H9 (cell line): ENCODE results near the gene NAALADL1. TPM values are rescaled to one million over a fixed set of nuclear protein-coding genes. Genes with fewer than 3 reads are reported as not detected.

Source experiments
- DNase-seq: peaks from one replicate; pipeline ENCODE4 v3.0.0-alpha.2; 2017
- H2AFZ ChIP-seq: one replicate; pipeline ENCODE4 v1.6.1; 2013; ENCODE audit warnings: mild to moderate bottlenecking, low read length, control low read depth, moderate library complexity
- H2AK5ac ChIP-seq: 2 replicates; pipeline ENCODE4 v1.6.1; 2013; ENCODE audit warnings: low read length, control low read depth, mixed read lengths; ENCODE audit not compliant: insufficient read length
- H2BK120ac ChIP-seq: one replicate; pipeline ENCODE4 v1.6.1; 2013; ENCODE audit warnings: low read depth, mild to moderate bottlenecking, low read length, control low read depth, inconsistent platforms; ENCODE audit not compliant: poor library complexity, severe bottlenecking
- H2BK12ac ChIP-seq: 2 replicates; pipeline ENCODE4 v1.6.1; 2013; ENCODE audit warnings: low read length, control low read depth, mixed read lengths, low read depth; ENCODE audit not compliant: insufficient read length
- H2BK15ac ChIP-seq: 2 replicates; pipeline ENCODE4 v1.6.1; 2013; ENCODE audit warnings: low read depth, low read length, control low read depth
- H2BK20ac ChIP-seq: one replicate; pipeline ENCODE4 v1.6.1; 2013; ENCODE audit warnings: low read depth, mild to moderate bottlenecking, low read length, control low read depth, inconsistent platforms; ENCODE audit not compliant: poor library complexity, severe bottlenecking
- H2BK5ac ChIP-seq: 2 replicates; pipeline ENCODE4 v1.6.1; 2013; ENCODE audit warnings: low read length, control low read depth, mixed read lengths; ENCODE audit not compliant: insufficient read length
- H3K14ac ChIP-seq: 2 replicates; pipeline ENCODE4 v1.6.1; 2013; ENCODE audit warnings: low read length, control low read depth; ENCODE audit not compliant: insufficient read depth
- H3K18ac ChIP-seq: 2 replicates; pipeline ENCODE4 v1.6.1; 2013; ENCODE audit warnings: low read depth, mild to moderate bottlenecking, mixed read lengths, low read length, control low read depth; ENCODE audit not compliant: insufficient read length
- H3K23ac ChIP-seq: 2 replicates; pipeline ENCODE4 v1.6.1; 2013; ENCODE audit warnings: low read length, control low read depth, mixed read lengths, low read depth; ENCODE audit not compliant: insufficient read length
- H3K23me2 ChIP-seq: 2 replicates; pipeline ENCODE4 v1.6.1; 2013; ENCODE audit warnings: low read depth, mild to moderate bottlenecking, mixed read lengths, low read length, control low read depth; ENCODE audit not compliant: insufficient read length, poor library complexity, severe bottlenecking
- H3K27ac ChIP-seq: 2 replicates; pipeline ENCODE4 v1.5.1; 2013; ENCODE audit warnings: low read length, control low read depth, mixed read lengths, low read depth; ENCODE audit not compliant: insufficient read length
- H3K27me3 ChIP-seq: 2 replicates; pipeline ENCODE4 v1.6.1; 2013; ENCODE audit warnings: low read length, control low read depth, inconsistent platforms; ENCODE audit not compliant: insufficient read depth
- H3K4ac ChIP-seq: 2 replicates; pipeline ENCODE4 v1.6.1; 2013; ENCODE audit warnings: low read depth, mild to moderate bottlenecking, control low read depth, inconsistent platforms, low read length, moderate library complexity
- H3K4me1 ChIP-seq: 2 replicates; pipeline ENCODE4 v1.6.1; 2013; ENCODE audit warnings: low read length, control low read depth, inconsistent platforms; ENCODE audit not compliant: insufficient read depth
- H3K4me2 ChIP-seq: 2 replicates; pipeline ENCODE4 v1.6.1; 2013; ENCODE audit warnings: low read length, control low read depth, mixed read lengths; ENCODE audit not compliant: insufficient read length, insufficient read depth
- H3K56ac ChIP-seq: 2 replicates; pipeline ENCODE4 v1.6.1; 2013; ENCODE audit warnings: low read depth, mild to moderate bottlenecking, mixed read lengths, low read length, control low read depth; ENCODE audit not compliant: insufficient read length
- H3K79me1 ChIP-seq: 2 replicates; pipeline ENCODE4 v1.6.1; 2013; ENCODE audit warnings: low read depth, mild to moderate bottlenecking, moderate library complexity, low read length, control low read depth, inconsistent platforms; ENCODE audit not compliant: insufficient read depth, poor library complexity, severe bottlenecking
- H3K79me2 ChIP-seq: 2 replicates; pipeline ENCODE4 v1.6.1; 2013; ENCODE audit warnings: low read length, control low read depth, inconsistent platforms; ENCODE audit not compliant: insufficient read depth
- H3K9ac ChIP-seq: 2 replicates; pipeline ENCODE4 v1.6.1; 2013; ENCODE audit warnings: low read length, control low read depth, mixed read lengths; ENCODE audit not compliant: insufficient read length; ENCODE audit errors: extremely low read depth
- H3K9me3 ChIP-seq: one replicate; pipeline ENCODE4 v1.6.1; 2013; ENCODE audit warnings: low read depth, low read length, inconsistent platforms; ENCODE audit not compliant: control insufficient read depth
- H3T11ph ChIP-seq: one replicate; pipeline ENCODE4 v1.6.1; 2013; ENCODE audit warnings: mild to moderate bottlenecking, low read length, control low read depth, inconsistent platforms
- H4K20me1 ChIP-seq: one replicate; pipeline ENCODE4 v1.6.1; 2013; ENCODE audit not compliant: control insufficient read depth, insufficient read length, insufficient read depth
- H4K5ac ChIP-seq: 2 replicates; pipeline ENCODE4 v1.6.1; 2013; ENCODE audit warnings: low read depth, mild to moderate bottlenecking, mixed read lengths, low read length, control low read depth; ENCODE audit not compliant: insufficient read length
- H4K8ac ChIP-seq: replicated peaks from 2 replicates; pipeline ENCODE4 v1.6.1; 2013; ENCODE audit warnings: low read length, control low read depth, mixed read lengths, low read depth; ENCODE audit not compliant: insufficient read length
- H4K91ac ChIP-seq: 2 replicates; pipeline ENCODE4 v1.6.1; 2013; ENCODE audit warnings: low read depth, mild to moderate bottlenecking, moderate library complexity, mixed read lengths, low read length, control low read depth; ENCODE audit not compliant: insufficient read length
- H3K27ac Mint-ChIP-seq, 3 experiments: 2 replicates in 2 of 3; 3 replicates in 1 of 3; pipeline ENCODE4 v1.8.0; 2020 to 2021; ENCODE audit warnings: mixed read lengths in 3 of 3, mild to moderate bottlenecking in 1 of 3, moderate library complexity in 1 of 3
- H3K27me3 Mint-ChIP-seq: 2 replicates; pipeline ENCODE4 v1.8.0; 2021; ENCODE audit warnings: low read depth, mild to moderate bottlenecking, moderate library complexity, mixed read lengths
- H3K36me3 Mint-ChIP-seq, 3 experiments: 2 replicates in 2 of 3; 3 replicates in 1 of 3; pipeline ENCODE4 v1.8.0; 2020 to 2021; ENCODE audit warnings: low read depth in 3 of 3, mixed read lengths in 3 of 3; ENCODE audit not compliant: insufficient read depth in 1 of 3
- H3K4me1 Mint-ChIP-seq, 2 experiments: 2 replicates each; pipeline ENCODE4 v1.8.0; 2020; ENCODE audit warnings: mixed read lengths in 2 of 2
- H3K4me3 Mint-ChIP-seq, 2 experiments: 2 replicates in 1 of 2; 3 replicates in 1 of 2; pipeline ENCODE4 v1.8.0; 2020 to 2021; ENCODE audit warnings: mild to moderate bottlenecking in 2 of 2, mixed read lengths in 2 of 2, moderate library complexity in 1 of 2
- H3K9me3 Mint-ChIP-seq, 2 experiments: 2 replicates in 1 of 2; 3 replicates in 1 of 2; pipeline ENCODE4 v1.8.0; 2020; ENCODE audit warnings: mild to moderate bottlenecking in 2 of 2, mixed read lengths in 2 of 2, moderate library complexity in 1 of 2
- CTCF ChIP-seq: fragments of 200-600 bp; sonication (generic); conservative IDR thresholded peaks from 3 replicates; pipeline ENCODE4 v1.8.0; 2021; ENCODE audit warnings: antibody characterized with exemption, mild to moderate bottlenecking
- WGBS: extraction: QIAGEN DNeasy Blood & Tissue Kit; methylation state at CpG from one replicate; pipeline ENCODE4 v1.1.7; 2013; ENCODE audit warnings: missing lambda C conversion rate, low lambda C conversion rate, mixed read lengths; ENCODE audit not compliant: insufficient read length; ENCODE audit errors: extremely low coverage; 5-methylcytosine and 5-hydroxymethylcytosine counted together
- total RNA-seq: library from RNA; stranded (reverse); gene quantifications from 2 replicates; pipeline ENCODE4 v1.2.1, GENCODE V29; 2021

NAALADL1 gene
- total RNA-seq, 1 experiment from 2014 or later: 1.0 TPM

GRCh38 chr11:65036931-65037330 is 21.4 kb downstream of the NAALADL1 start:
- H4K8ac ChIP-seq: no peak overlapping the region
- H2AFZ ChIP-seq: no peak overlapping the region
- H4K20me1 ChIP-seq: no peaks in the 10 kb centered on the region
- no peaks in the 10 kb centered on the region for H3K9me3 Mint-ChIP-seq
- H3K4me3 Mint-ChIP-seq: no peak overlapping the region
- no peak overlapping the region for H2BK15ac ChIP-seq
- no peak overlapping the region for H3K4me2 ChIP-seq
- H2BK20ac ChIP-seq: no peak overlapping the region
- H3K27me3 Mint-ChIP-seq: no peaks in the 10 kb centered on the region
- peaks cover 3% of the 10 kb centered on the region for H3K23me2 ChIP-seq
- H3K18ac ChIP-seq: no peak overlapping the region
- no peak overlapping the region for H2AK5ac ChIP-seq
- DNase-seq: no peak
- H3K4ac ChIP-seq: no peak overlapping the region
- no peaks in the 10 kb centered on the region for H3K4me1 ChIP-seq
- no peak overlapping the region for H4K5ac ChIP-seq
- no peak for TF ChIP-seq CTCF
- H3K9ac ChIP-seq: no peak overlapping the region
- no peak overlapping the region for H3T11ph ChIP-seq
- no peak overlapping the region for H3K27ac ChIP-seq
- H3K27me3 ChIP-seq: no peaks in the 10 kb centered on the region
- H3K79me2 ChIP-seq: no peaks in the 10 kb centered on the region
- no peak overlapping the region for H4K91ac ChIP-seq
- no peak overlapping the region for H2BK120ac ChIP-seq
- no peak overlapping the region for H3K23ac ChIP-seq
- H3K56ac ChIP-seq: no peak overlapping the region
- H3K79me1 ChIP-seq: no peaks in the 10 kb centered on the region
- H3K4me1 Mint-ChIP-seq: peaks cover 0 to 3% of the 10 kb centered on the region in 2 experiments; a peak in 1 of 4 replicates
- H3K36me3 Mint-ChIP-seq: peaks cover 0 to 28% (median 8%) of the 10 kb centered on the region in 3 experiments; a peak in 3 of 7 replicates
- no CpG with 5 or more reads among the region's 6 CpGs for WGBS
- H3K9me3 ChIP-seq: no peaks in the 10 kb centered on the region
- no peak overlapping the region; a peak in 1 of 7 replicates for H3K27ac Mint-ChIP-seq
- no peak overlapping the region for H3K14ac ChIP-seq
- H2BK5ac ChIP-seq: no peak overlapping the region
- H2BK12ac ChIP-seq: no peak overlapping the region
